GM21381 (cell line): ENCODE data around the gene TRHDE.

Experiments used
- ATAC-seq: cut with Tn5 transposase; IDR thresholded peaks from one replicate; pipeline ENCODE4 v1.9.1; 2021; ENCODE audit warnings: mild to moderate bottlenecking, moderate library complexity; ENCODE audit not compliant: unreplicated experiment

The TRHDE gene

GRCh38 chr12:72432037-72432604 lies 160.0 kb downstream of the TRHDE start:
- ATAC-seq = no peak

- ATAC-seq = no peak
These were observed 161.1 kb downstream of the TRHDE start for GRCh38 chr12:72433298-72433697.

- ATAC-seq = no peak
These were observed 162.8 kb downstream of the TRHDE start for GRCh38 chr12:72434999-72435398.

- no peak for ATAC-seq
These were observed 170.0 kb downstream of the TRHDE start for GRCh38 chr12:72442217-72442616.

GRCh38 chr12:72444125-72444524 lies 172.0 kb downstream of the TRHDE start:
- no peak for ATAC-seq

- no peak for ATAC-seq
These were observed 172.4 kb downstream of the TRHDE start for GRCh38 chr12:72444566-72444965.

- ATAC-seq = no peak
These were observed 175.9 kb downstream of the TRHDE start for GRCh38 chr12:72448089-72448488.

GRCh38 chr12:72448805-72449204 lies 176.6 kb downstream of the TRHDE start:
- no peak for ATAC-seq

- ATAC-seq = no peak
These were observed 180.9 kb downstream of the TRHDE start for GRCh38 chr12:72453066-72453465.

- no peak for ATAC-seq
These were observed 181.4 kb downstream of the TRHDE start for GRCh38 chr12:72453550-72453949.

GRCh38 chr12:72464471-72464870 lies 192.3 kb downstream of the TRHDE start:
- no peak for ATAC-seq

GRCh38 chr12:72465155-72465554 lies 193.0 kb downstream of the TRHDE start:
- no peak for ATAC-seq

- ATAC-seq = no peak
These were observed 193.9 kb downstream of the TRHDE start for GRCh38 chr12:72465940-72466630.

- ATAC-seq = no peak
These were observed 195.8 kb downstream of the TRHDE start for GRCh38 chr12:72467985-72468384.

GRCh38 chr12:72468505-72468904 lies 196.3 kb downstream of the TRHDE start:
- no peak for ATAC-seq

GRCh38 chr12:72471806-72472205 lies 199.6 kb downstream of the TRHDE start:
- no peak for ATAC-seq

GRCh38 chr12:72472350-72472749 lies 200.2 kb downstream of the TRHDE start:
- ATAC-seq = no peak

GRCh38 chr12:72476301-72476700 lies 204.1 kb downstream of the TRHDE start:
- no peak for ATAC-seq

GRCh38 chr12:72485017-72485701 lies 213.0 kb downstream of the TRHDE start:
- ATAC-seq = no peak

- ATAC-seq = no peak
These were observed 219.3 kb downstream of the TRHDE start for GRCh38 chr12:72491426-72491825.

- no peak for ATAC-seq
These were observed 221.2 kb downstream of the TRHDE start for GRCh38 chr12:72493407-72493806.

GRCh38 chr12:72498354-72498753 lies 226.2 kb downstream of the TRHDE start:
- ATAC-seq = no peak
